NCI-H2171 (cell line): ENCODE data around the gene SH2D2A.
A peak's percentile ranks its signal among the peaks of the same experiment; 100 is the strongest.

Experiments used
- DNase-seq: peaks from one replicate; lab custom pipeline; 2025; lab: John Stamatoyannopoulos, UW

SH2D2A gene

DNA sequence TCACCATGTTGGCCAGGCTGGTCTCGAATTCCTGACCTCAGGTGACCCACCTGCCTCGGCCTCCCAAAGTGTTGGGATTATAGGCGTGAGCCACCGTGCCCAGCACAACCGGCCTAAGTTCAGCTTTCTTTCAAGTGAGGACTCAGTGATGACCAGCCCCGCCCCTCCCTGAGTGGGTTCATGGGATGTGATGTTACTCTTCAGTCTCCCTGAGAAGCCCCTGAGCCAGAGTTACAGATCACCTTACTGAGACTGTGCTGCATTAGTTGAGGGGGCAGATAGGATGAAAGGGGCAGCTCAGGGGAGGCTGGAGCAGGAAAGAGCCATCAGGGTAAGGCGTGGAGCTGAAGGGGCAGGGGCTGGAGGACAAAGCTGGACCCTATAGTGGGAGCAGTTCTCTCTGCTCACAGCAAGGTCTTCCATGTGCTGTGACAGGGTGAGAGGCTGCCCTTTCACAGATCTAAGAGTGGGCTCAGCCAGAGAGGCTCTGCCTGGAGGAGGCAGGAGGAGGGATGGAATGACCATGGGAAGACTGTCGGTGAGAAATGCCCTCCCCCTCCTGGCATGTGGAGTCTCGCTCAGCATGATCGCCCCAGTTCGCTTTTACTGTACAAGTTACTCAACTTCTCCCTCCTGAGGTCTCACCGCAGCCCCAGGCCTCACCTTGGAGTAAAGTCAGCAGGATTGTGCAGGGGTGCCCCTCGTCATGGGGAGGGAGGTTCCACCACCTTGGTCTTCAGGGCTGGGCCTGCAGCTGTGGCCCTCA lies 13.4 kb downstream of the SH2D2A start:
- no peak for DNase-seq

DNA sequence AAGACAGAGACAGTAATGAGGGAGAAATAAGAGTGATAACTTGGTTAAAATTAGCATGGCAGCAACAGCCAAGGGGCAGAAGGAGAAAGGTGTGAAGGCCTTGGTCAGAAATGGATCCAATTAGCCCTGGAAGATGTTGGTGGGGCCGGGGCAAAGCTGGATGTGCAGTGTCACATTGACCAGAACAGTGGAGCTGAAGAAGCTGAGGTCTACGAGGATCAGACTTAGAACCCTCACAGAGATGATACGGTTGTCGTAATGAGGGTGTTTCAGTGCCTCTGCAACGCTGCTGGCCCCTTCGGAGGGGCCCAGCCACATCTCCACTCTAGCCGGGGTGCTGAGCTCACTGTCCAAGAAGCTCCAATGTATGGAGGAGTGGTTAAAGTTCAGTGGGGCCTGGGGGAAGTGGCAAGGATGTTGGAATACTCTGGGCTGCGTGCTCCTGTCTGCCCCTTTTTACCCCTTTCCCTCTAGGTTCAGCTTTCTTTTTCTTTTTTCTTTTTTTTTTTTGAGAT lies 14.2 kb downstream of the SH2D2A start:
- no peak for DNase-seq

DNA sequence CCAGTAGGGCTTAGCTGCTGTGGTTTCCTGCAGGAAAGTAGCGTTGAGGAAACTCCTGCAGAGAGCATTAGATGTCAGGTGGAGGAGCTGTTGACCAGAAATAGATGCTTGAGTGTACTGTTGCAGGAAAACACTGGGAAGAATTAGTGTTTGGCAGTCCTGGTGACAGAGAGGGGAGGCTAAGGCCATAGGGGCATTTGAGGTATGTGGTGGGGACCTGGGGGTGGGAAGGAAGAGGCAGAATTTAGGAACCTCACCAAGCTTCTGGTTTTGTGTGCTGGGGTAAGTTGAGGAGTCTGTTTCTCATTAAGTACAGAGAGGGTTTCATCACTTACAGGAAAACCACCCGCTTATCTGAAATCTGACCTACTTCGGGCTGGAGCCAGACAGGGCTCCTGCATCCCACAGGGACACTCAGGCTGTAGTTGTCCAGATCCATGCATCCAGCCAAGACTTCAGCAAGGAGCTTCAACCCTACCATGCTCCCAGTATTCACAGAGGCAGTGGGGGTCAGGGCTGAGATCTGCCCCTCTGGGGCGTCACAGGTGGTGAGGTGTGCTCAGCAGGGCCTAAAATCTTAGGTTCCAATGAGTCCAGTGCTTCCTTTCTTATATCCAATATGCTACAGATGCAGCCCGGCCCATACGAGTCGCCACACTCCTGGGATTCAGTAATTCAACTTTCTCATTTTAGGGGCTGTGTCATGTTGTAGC lies 15.1 kb downstream of the SH2D2A start:
- no peak for DNase-seq

DNA sequence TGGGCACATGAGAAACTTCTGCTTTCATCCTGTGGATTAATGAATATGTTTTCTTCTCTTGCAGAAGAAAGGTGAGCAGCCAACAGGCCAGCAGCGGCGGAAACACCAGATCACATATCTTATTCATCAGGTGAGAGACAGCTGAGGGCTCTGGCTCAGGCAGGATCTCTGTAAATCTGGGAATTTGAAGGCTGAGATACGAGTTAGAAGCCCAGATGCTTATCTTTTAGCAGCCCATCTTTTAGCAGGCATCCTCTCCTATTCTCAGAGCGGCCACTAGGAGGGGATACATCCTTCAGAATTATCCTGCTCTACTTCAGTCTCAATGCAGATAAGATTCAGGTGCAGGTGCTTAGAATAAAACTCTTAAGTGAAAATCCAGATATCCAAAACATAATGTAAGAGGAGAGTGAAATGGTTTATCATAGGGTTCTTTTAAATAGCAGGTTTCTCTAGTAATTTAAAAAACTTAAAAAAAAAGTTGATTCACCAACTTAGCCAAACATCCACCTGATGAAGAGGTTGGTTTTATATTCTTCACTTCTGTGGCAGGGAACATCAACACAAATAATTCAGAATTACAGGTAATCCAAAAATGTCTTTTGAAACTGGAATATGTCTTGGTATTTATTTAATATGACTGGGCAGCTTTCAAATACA lies 19.3 kb downstream of the SH2D2A start:
- DNase-seq = peak; percentile 44

DNA sequence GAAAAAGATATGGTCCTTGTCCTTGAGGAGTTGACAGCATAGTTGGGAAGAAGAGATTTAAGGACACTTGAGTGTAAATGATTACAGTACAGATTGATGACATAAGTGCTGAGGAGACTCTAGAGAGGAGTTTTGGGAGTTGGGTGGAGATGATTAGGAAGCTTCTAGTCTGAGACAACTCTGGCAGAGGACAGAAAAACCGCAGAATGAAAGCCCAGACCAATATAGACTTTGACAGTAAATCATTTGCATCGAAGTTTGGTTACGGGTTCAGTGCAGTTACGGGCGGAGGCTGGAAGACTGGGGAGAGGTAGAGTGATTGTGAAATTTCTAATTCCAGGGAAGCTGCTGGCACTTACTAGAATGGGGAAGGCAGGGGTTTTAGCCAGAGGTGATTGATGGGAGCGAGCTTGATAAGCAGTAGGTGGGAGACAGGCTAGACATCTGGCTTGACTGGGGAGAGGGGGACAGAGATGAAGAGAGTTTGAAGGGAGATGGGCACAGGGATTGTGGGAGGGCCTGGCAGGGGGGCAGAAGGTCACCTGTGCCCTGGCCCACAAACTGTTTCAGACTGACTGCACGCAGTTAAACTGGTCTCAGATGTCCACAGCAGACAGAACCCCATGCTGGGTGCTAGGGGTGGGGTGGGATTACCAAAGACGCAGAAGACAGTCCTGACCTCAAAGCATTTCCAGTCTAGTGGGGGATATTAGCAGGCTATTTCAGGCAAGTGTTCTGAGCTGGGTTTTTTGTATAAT lies 20.1 kb downstream of the SH2D2A start:
- DNase-seq = no peak

DNA sequence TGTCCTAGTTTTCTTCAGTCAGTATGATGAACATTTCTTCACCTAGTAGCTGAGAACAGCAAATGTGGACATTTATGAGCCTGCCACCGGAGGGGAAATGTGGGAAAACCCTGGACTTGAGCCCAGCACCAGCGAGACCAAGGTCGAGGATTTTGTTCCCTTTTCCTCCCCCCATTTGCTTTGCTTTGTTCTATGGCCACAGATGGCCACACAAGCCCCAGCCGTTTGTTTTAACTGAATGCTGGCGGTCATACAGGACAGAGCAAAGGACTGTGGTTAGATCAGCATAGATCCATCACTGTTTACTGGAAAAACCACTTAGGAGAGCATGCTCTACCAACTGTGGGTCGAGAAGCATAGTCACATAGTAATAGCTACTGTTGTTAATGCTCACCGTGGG lies 20.9 kb downstream of the SH2D2A start:
- DNase-seq = no peak

DNA sequence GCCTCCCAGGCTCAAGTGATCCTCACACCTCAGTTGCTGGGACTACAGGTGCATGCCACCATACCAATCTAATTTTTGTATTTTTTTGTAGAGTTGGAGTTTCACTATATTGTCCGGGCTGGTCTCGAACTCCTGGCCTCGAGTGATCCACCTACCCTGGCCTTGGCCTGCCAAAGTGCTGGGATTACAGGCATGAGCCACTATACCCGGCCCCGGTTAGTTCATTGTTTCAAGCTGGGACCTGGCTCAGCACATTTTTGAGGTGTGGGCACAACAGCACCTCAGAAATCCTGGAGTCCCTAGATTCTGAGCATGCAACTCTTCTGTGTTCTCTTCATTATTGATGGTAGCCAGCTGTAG lies 21.3 kb downstream of the SH2D2A start:
- no peak for DNase-seq

DNA sequence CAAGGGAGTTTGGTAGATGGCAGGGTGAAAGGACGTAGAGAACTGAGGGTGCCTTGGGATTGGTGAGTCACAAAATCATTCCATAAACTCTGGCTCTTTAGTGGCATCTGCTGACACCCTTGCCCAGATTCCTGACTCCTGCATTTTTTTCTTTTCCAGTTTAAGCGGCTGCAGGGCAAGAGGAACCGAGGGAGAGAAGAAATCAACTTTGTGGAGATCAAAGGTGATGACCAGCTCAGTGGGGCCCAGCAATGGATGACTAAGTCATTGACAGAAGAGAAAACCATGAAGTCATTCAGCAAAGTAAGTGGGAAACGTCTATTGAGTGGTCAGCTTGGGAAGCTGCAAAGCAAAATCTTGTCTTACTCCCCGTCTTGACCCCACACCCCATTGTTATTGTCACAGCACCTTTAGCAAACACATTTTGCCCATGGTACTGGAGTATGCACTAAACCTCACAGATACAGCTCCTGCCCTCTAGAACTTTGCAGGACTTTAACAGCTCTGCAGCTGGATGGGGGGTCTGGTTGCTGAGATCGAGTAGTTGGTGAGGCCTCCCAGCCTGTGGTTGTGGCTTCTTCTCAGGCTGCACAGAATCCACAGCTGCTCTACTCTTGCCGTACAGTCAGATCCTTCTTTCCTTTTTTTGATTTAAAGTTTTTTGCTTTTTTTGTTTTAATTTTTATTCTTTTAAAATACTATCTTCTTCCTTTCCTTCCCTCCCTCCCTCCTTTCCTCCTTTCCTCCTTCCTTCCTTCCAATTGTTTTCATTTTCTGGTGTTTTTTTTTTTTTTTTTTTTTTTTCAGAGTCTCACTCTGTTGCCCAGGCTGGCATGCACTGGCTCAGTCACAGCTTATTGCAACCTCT lies 21.9 kb downstream of the SH2D2A start:
- DNase-seq = no peak

DNA sequence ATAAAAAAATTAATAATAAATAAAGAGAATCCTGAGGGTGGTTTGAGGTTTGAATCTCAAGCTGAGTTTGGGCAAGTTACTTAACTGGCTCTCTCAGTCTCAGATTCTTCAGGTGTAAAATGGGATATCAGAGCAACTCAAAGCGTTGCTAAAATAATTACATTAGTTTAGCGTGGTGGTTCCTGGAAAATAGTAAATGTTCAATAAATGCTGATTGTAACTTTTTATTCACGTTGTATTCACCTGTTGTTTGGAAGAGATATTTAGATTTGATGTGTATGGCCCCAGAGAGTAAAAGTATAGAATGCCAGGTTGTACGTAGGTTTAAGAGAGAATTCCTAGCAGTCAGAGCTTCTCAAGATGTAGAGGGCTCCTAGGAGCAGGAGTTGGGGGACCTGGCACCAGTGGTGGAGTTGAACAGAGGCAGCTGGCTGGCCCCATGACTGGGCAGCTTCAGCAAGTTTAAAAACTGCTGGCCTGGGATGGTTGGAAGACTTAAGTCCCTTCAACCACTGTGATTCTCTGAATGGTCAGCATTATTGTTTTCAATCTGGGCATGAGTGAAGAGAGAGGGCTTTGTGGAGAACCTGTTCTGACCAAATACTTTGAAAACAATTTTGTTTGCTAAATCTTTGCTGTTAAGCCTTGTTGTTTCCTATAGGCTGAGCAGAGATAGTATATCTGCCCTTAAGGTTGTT lies 26.9 kb downstream of the SH2D2A start:
- no peak for DNase-seq

DNA sequence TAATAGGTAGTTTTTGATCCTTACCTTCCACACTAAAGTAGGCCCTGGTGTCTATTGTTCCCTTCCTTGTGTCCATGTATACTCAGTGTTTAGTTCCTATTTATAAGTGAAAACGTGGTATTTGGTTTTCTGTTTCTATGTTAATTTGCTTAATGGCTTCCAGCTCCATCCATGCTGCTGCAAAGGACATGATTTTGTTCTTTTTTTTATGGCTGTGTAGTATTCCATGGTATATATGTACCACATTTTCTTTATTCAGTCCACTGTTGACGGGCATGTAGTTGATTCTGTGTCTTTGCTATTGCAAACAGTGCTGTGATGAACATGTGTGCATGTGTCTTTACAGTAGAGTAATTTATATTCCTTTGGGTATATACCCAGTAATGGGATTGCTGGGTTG lies 28.5 kb downstream of the SH2D2A start:
- DNase-seq = no peak

DNA sequence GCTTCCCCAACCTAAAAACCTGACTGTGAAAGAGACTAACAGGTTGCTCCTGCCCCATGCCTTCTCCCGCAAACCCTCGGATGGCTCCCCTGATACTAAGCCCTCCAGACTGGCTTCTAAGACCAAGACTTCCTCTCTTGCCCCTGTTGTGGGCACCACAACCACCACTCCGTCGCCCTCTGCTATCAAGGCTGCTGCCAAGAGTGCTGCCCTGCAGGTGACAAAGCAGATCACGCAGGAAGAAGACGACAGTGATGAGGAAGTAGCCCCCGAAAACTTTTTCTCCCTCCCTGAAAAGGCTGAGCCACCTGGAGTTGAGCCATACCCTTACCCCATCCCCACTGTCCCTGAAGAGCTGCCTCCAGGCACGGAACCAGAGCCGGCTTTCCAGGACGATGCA lies 30.0 kb downstream of the SH2D2A start:
- DNase-seq = no peak

DNA sequence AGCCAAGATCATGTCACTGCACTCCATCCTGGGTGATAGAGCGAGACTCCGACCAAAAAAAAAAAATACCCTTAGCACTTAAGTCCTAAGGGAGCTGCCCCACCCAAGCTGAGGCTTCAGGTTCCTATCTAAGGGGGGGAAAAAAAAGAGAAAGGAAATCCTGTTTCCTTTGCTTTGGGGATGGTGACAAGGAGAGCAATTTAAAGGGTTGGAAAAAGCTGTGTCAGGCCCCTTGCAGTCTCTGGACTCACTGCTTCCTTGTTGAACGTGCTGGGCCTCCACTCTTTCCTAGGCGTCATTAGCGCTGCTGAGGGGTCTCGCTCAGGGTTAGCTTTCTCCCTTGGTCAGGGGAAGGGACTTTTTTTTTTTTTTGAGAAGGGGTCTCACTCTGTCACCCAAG lies 31.2 kb downstream of the SH2D2A start:
- DNase-seq = no peak

DNA sequence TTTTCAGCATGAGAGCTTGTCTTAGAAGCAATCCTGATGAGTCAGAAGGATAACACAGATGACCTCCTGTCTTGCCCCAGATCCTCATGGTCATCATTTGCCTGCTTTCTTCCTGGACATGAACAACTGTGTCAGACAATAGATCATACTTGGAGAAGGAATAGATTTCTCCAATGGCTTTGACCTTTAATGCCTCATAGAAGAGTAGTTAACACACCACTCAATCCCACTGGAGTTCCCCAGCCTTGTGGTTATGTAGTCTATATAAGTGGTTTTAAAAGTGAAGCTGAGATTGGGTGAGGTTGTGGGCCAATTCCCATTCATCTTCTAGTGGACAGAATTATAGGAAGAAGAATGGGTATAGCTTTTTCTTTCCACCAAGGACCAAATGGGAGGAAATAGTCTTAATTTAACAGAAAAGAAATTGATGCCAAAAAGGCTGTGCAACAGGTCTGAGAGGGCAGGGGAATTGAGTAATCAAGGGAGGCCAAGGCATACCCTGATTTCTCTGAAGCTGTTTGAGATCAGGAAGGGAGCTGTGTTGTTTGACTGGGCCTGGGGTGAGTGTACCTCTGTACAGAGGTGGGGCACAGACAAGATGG lies 35.0 kb downstream of the SH2D2A start:
- no peak for DNase-seq

DNA sequence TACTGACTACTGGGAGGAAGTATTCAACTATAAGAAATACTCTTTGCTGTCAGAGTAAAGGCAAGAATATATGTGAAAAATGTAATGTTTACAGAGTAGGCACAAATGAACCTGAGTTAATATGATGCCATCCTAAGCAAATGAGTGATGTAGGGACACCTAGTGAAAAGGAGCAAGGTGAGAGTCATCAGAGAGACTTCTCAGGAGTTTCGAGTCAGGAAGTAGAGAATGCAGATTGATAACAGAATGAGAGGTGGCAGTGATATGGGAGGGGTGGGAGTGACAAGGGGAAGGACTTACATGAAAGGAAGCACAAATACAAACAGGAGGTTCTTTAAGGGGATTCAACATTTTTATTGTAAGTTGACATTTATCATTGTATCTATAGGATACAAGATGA lies 39.1 kb downstream of the SH2D2A start:
- no peak for DNase-seq

DNA sequence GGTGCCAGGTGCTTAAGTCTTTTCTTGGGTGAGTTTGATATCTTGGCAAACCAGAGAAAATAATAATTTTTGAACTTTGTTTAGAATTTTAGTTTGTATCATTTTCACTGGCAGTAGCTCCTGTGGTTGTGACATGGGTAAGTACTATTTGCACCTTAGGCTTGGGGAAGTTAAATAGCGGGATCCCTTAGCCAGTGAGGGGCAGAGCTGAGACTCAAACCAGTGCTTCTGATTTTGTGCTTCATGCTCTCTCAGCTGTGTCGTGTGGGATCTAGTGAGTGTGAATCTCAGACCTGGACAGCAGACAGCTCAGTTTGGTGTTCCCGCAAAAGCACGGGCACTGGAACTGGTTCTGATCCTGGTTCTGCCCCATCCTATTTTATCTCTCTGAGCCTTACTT lies 39.7 kb downstream of the SH2D2A start:
- no peak for DNase-seq

DNA sequence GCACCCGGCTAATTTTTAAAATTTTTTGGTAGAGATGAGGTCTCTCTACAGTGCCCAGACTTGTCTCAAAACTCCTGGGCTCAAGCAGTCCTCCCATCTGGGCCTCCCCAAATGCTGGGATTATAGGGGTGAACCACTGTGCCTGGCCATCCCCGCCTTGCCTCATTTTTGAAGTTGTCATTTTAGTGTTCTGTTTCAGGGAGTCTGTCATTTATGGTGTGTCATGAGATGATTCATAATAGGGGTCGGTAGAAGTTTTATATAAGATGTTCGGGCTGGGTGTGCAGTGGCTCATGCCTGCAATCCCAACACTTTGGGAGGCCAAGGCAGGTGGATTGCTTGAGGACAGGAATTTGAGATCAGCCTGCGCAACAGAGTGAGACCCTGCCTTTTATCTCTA lies 40.8 kb downstream of the SH2D2A start:
- DNase-seq = no peak

DNA sequence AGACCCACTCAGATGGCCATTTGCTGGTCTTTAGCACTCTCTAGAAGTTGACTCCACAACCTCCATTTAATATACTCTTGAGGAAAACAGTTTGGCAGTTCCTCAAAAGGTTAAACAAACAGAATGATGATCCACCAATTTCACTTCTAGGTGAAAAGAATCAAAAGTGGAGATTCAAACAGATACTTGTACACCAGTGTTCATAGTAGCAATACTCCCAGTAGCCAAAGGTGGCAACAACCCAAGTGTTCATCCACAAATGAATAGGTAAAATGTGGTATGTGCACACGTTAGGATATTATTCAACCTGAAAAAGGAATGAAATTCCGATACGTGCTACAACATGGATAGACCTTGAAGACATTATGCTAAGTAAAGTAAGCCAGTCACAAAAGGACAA lies 43.0 kb downstream of the SH2D2A start:
- no peak for DNase-seq

DNA sequence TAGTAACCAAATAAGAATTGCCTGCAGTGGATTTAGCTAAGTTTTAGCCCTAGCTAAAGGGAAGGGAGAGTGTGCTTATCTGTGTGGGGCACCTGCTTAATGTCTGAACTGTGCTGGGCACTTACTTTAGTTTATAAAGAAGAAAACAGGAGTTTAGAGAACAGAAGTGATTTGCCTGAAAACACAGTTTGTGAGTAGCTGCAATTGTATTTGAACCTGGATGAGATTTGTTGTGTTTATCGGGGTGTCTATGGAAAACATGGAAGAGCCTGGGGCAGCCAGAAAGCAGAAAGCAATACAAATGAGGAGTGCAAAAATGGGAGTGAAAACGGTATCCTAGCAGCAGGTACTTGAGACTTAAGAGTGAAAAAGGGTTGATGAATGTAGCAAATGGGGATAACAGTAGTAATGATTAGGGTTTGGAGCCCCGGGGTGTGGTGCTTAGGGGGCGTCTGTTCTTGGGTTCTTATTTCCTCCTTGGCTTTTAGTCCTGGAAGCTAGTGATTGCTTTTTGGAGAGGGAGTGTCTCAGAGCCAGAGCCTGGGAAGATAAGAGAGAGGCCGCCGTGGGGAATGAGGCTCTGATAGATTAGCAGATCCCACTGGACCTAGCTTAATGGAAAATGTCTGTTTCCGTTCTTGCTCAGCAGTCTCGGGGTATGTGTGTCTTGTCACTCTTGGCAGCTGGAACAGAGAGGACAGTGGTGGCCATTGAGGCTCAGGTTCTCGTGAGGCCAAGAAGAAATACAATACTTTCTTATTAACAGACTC lies 43.7 kb downstream of the SH2D2A start:
- DNase-seq = no peak

DNA sequence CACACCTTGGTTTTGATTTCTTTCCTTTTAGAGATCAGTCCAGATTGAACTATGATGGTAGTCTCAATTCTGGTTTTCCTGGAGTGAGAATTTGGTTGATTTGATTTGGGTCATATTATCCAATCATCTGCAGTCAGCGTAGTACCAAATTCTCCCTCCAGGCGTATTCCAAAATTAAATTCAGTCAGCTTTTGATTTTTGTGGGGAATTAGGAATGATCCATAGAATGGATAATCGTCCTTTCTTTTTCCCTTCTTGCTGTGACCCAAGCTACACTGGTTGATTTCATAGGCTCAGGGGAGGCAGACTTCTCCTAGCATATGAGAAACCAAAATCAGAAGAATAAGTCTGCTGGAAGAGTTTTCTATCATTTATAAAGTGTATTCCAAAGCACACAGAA lies 44.4 kb downstream of the SH2D2A start:
- no peak for DNase-seq
